ENCODE data around the gene C10orf71. TPM values are rescaled to one million over a fixed set of nuclear protein-coding genes. Genes with fewer than 3 reads are reported as not detected.

C10orf71 gene, protein sequence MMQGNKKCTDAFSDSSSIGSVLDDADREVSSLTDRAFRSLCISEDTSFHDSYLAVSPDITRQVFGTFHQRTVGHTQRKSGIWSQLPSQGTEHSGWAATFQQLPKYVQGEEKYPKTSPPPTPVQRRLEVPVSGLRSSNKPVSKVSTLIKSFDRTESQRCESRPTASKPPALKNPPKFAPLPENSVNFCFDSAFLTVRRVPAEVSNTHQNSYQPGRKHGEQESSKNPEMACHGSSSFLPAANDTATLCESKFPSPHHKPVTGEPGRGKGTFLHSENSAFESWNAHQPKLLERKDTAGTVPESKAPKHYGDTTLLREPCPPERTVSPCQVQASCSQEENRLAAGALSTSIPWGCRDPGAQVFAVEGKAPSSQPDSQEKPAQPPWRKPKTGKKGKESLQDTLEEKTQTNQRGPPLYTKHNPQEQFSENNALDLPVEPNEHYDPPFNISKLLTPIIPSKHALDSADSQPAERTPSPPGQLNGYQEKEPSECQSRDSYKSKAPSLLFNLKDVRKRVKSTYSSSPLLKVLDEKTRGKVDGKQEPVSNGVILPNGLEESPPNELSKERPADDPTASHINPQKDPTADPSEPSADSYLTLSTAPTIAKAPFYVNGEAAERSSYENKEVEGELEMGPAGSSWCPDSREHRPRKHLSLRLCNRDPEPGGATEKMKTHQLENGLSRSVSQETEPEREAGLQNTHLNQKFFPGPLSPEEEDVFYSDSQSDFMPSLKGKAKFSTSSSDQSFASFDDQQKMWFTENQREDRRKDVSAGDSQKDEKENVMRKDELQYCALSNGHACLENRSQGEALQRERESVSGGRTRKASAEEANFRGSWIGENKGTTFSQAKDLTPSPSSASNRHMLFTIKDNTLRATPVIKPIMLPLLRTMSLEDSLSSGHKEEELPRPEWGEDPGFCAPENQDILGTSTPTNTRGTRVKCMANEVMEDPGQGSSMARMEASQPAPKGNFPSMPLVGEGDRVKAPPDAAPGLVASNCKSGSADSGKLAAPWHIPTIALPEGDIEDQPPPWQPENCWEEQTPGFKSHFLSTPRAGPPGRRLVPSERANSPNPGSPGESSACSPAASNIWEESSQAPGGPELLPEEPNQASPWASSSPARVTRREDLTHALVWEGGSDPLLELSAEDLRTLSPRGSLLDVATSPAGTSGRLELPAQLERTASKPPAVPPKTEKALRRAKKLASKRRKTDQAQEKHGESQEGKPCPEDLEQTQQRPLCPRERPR (N-terminal part only)
- total RNA-seq: under 1 TPM in 1 of 2 donors, not detected in 1; 0.15 TPM
- polyA plus RNA-seq (2013, experiment 1 of 2): 0.18 TPM
- polyA plus RNA-seq (2013, experiment 2 of 2): 0.08 TPM
- long read RNA-seq, experiment 1: 0 reads
- long read RNA-seq, experiment 2: 0 reads
- long read RNA-seq, experiment 3: 0 reads
- long read RNA-seq, experiment 4: 0 reads

DNA sequence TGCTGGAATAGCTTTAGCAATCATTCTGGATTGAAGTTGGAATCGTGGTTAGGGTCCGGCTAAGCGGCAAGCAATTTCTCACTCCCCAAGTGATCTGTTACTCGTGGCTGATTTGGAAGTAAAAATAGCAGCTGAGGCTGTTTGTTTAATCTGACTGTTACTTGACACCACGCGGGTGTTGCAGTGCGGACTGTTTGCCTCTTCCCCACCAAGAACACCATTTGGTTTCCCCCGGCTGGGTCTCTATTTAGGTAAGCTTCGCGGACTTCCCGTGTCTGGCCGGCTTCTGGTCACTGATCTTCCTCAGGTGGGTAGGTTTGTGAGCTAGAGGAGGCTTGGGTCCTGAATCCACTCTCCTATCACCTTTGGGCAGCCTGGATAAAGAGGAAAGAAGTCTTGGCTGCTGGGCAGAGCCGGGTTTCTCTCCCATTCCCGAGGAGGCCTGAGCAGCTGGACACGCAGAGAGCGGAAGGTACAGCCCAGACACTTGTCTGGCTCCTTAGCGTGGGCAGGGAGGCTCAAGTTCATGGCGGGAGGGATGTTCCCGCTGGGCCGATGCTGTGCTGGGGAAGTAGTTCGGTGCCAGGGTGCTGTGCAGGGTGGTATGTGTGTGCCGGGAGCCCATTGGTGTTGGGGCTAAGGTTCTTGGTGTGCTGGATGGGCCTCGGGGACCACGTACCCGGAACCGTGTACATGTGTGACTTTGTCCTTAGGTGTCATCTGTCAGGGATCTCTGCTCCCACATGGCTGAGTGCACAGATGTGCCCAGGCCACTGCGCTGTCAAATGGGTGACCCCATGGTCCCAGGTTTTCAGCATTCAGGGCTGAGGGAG is at the start of gene C10orf71:
Gene C10orf71 (plus strand): TSS at position 188 of the 833 bp plus-strand sequence. CDS start 23,376 bp downstream, outside the sequence.
- whole genome bisulfite sequencing, 2 experiments (ENCODE audit: insufficient coverage in 1 of 2, insufficient read length in 1 of 2): 83 to 84% methylated on average over 13 to 27 of the region's 27 CpGs
- H3K27ac Mint-ChIP-seq: peak within 1 kb of the TSS; percentile 29
- no peaks in the 10 kb centered on the region for H3K36me3 Mint-ChIP-seq (ENCODE audit: low read depth)
- H3K27ac ChIP-seq (ENCODE audit: low read depth, low read length): no peak within 1 kb of the TSS
- peak within 1 kb of the TSS; percentile 24 for H3K4me3 Mint-ChIP-seq
- H3K4me1 Mint-ChIP-seq: peaks cover 31% of the 10 kb centered on the region
- H3K4me1 ChIP-seq (ENCODE audit: control insufficient read depth, insufficient read depth, low read length): peaks cover 16% of the 10 kb centered on the region
- no peak within 1 kb of the TSS for H3K9ac ChIP-seq (ENCODE audit: extremely low read depth, low read length, poor library complexity, severe bottlenecking)
- no peak for TF ChIP-seq CTCF (conservative IDR thresholded peaks at IDR 0.05)
- H3K9me3 Mint-ChIP-seq: no peaks in the 10 kb centered on the region
- H3K9me3 ChIP-seq (ENCODE audit: control insufficient read depth, low read length): no peaks in the 10 kb centered on the region
- no peaks in the 10 kb centered on the region for H3K27me3 ChIP-seq (ENCODE audit: control insufficient read depth, insufficient read depth, low read length, poor library complexity, severe bottlenecking)
- H3K27me3 Mint-ChIP-seq (ENCODE audit: insufficient read depth): peaks cover 1% of the 10 kb centered on the region
- no peak for DNase-seq
- H3K36me3 ChIP-seq (ENCODE audit: control insufficient read depth, insufficient read depth, low read length): no peaks in the 10 kb centered on the region
- H3K4me3 ChIP-seq (ENCODE audit: low read length): peak within 1 kb of the TSS; percentile 28

DNA sequence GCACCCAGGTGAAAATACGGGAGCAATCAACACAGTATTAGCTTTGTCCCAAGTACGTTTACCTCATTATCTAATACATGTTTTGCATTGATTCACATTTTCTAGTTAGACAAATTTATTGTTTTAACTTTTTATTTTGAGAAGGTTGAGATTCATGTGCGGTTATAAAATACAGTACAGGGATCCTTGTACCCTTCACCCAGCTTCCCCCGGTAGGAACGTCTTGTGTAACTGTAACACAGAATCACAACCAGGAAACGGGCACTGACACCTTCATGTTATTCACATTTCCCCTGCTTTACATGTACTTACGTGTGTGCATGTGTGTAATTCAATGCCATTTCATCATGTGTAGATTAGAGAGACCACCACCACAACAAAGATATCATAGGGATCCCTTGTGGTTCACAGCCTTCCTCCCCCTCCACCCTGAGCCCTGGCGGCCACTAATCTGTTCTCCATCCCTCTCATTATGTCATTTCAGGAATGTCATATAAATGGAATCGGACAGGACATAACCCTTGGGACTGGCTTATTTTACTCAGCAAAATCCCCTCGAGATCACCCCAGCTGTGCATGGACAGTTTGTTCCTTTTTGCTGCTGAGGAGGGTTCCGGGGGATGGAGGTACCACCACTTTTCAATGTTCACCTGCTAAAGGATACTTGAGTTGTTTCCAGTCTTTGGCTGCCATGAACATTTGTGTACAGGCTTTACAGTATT is 46.5 kb upstream of the C10orf71 start:
- no peaks in the 10 kb centered on the region for H3K4me1 ChIP-seq (ENCODE audit: control insufficient read depth, insufficient read depth, low read length)
- no peak overlapping the region for H3K9ac ChIP-seq (ENCODE audit: extremely low read depth, low read length, poor library complexity, severe bottlenecking)
- peaks cover 6% of the 10 kb centered on the region for H3K9me3 Mint-ChIP-seq
- H3K27me3 ChIP-seq (ENCODE audit: control insufficient read depth, insufficient read depth, low read length, poor library complexity, severe bottlenecking): no peaks in the 10 kb centered on the region
- H3K9me3 ChIP-seq (ENCODE audit: control insufficient read depth, low read length): no peaks in the 10 kb centered on the region
- H3K27me3 Mint-ChIP-seq (ENCODE audit: insufficient read depth): peaks cover 2% of the 10 kb centered on the region
- no peaks in the 10 kb centered on the region for H3K36me3 Mint-ChIP-seq (ENCODE audit: low read depth)
- no peaks in the 10 kb centered on the region for H3K36me3 ChIP-seq (ENCODE audit: control insufficient read depth, insufficient read depth, low read length)
- DNase-seq: peak; percentile 13
- H3K27ac ChIP-seq (ENCODE audit: low read depth, low read length): no peak overlapping the region
- TF ChIP-seq CTCF (conservative IDR thresholded peaks at IDR 0.05): no peak
- H3K4me3 Mint-ChIP-seq: no peak overlapping the region
- H3K4me3 ChIP-seq (ENCODE audit: low read length): no peak overlapping the region
- WGBS, 2 experiments (ENCODE audit: insufficient coverage in 1 of 2, insufficient read length in 1 of 2): 78 to 81% methylated on average over 7 to 11 of the region's 11 CpGs
- no peak overlapping the region for H3K27ac Mint-ChIP-seq
- no peaks in the 10 kb centered on the region for H3K4me1 Mint-ChIP-seq

Data from endodermal cell (in vitro differentiated cells).